HTERT RPE-1 (cell line): ENCODE results near the gene LNX1.
"Not testable (repeated sequence)": the region's sequence is repeated elsewhere in the genome, so short reads cannot be mapped to it uniquely, and the experiment has no call there.

Experiments
- in situ Hi-C: fragments of 300-500 bp; cut with MboI; formaldehyde crosslinking; loops from 4 replicates; pipeline ENCODE4 v1.14.3; 2020; ENCODE audit warnings: low sequenced_read_pairs

LNX1 gene

GRCh38 chr4:53409479-53409878, 181.8 kb downstream of the LNX1 start:
- in situ Hi-C loops, result not testable (repeated sequence)
